ENCODE results near the gene PAGE2B. TPM values are rescaled to one million over a fixed set of nuclear protein-coding genes. Genes with fewer than 3 reads are reported as not detected.
"Not testable (repeated sequence)": the region's sequence is repeated elsewhere in the genome, so short reads cannot be mapped to it uniquely, and the experiment has no call there.

The PAGE2B gene
- total RNA-seq, 1 donor from 2014 or later, result not detected

- no peak overlapping the region for H3K9ac ChIP-seq
- H3K4me1 ChIP-seq, result no peaks in the 10 kb centered on the region
- no peaks in the 10 kb centered on the region for H3K27me3 ChIP-seq
- no peak overlapping the region for H3K27ac Mint-ChIP-seq
- no peak overlapping the region for H3K4me3 ChIP-seq
- H3K27me3 Mint-ChIP-seq (ENCODE audit: insufficient read depth, low read depth), result no peaks in the 10 kb centered on the region
- no peak overlapping the region for H3K4me3 Mint-ChIP-seq
- no peaks in the 10 kb centered on the region for H3F3A ChIP-seq (ENCODE audit: low read depth)
- no peaks in the 10 kb centered on the region for H3K9me3 ChIP-seq (ENCODE audit: low read depth)
- TF ChIP-seq EZH2phosphoT487 (IDR thresholded peaks at IDR 0.05), result no peak
- no peak for TF ChIP-seq CTCF (IDR thresholded peaks at IDR 0.05)
- no peak for TF ChIP-seq EZH2 (IDR thresholded peaks at IDR 0.05)
- H3K4me2 ChIP-seq, result no peak overlapping the region
- H3K36me3 Mint-ChIP-seq, result no peaks in the 10 kb centered on the region
- H3K36me3 ChIP-seq, result no peaks in the 10 kb centered on the region
- no peak overlapping the region for H3K27ac ChIP-seq
- no peak overlapping the region for H2AFZ ChIP-seq (replicated peaks)
- DNase-seq (ENCODE audit: low spot score), result peak; percentile 13
- H3K79me2 ChIP-seq (ENCODE audit: low read depth), result no peaks in the 10 kb centered on the region
- no peaks in the 10 kb centered on the region for H4K20me1 ChIP-seq (ENCODE audit: low read depth)
- no peaks in the 10 kb centered on the region for H3K4me1 Mint-ChIP-seq
- no peaks in the 10 kb centered on the region for H3K9me3 Mint-ChIP-seq
Measured at GRCh38 chrX:55109306-55109705, 34.5 kb downstream of the PAGE2B start.

- no peaks in the 10 kb centered on the region for H3K4me1 ChIP-seq
- H3K27me3 Mint-ChIP-seq (ENCODE audit: insufficient read depth, low read depth), result no peaks in the 10 kb centered on the region
- H3K4me3 Mint-ChIP-seq, result no peak overlapping the region
- no peaks in the 10 kb centered on the region for H3K27me3 ChIP-seq
- no peak for TF ChIP-seq CTCF (IDR thresholded peaks at IDR 0.05)
- TF ChIP-seq EZH2phosphoT487 (IDR thresholded peaks at IDR 0.05), result no peak
- H4K20me1 ChIP-seq (ENCODE audit: low read depth), result no peaks in the 10 kb centered on the region
- no peaks in the 10 kb centered on the region for H3K36me3 ChIP-seq
- no peaks in the 10 kb centered on the region for H3K9me3 ChIP-seq (ENCODE audit: low read depth)
- no peak for DNase-seq (ENCODE audit: low spot score)
- no peak overlapping the region for H3K4me3 ChIP-seq
- no peak overlapping the region for H2AFZ ChIP-seq (replicated peaks)
- H3K4me1 Mint-ChIP-seq, result no peaks in the 10 kb centered on the region
- H3F3A ChIP-seq (ENCODE audit: low read depth), result no peaks in the 10 kb centered on the region
- no peaks in the 10 kb centered on the region for H3K36me3 Mint-ChIP-seq
- no peak overlapping the region for H3K27ac ChIP-seq
- no peak overlapping the region for H3K4me2 ChIP-seq
- no peaks in the 10 kb centered on the region for H3K79me2 ChIP-seq (ENCODE audit: low read depth)
- H3K9ac ChIP-seq, result no peak overlapping the region
- no peak overlapping the region for H3K27ac Mint-ChIP-seq
- no peaks in the 10 kb centered on the region for H3K9me3 Mint-ChIP-seq
Measured at GRCh38 chrX:55111578-55112254, 36.9 kb downstream of the PAGE2B start.

GRCh38 chrX:55116589-55116988 is 41.8 kb downstream of the PAGE2B start:
- peaks cover 13% of the 10 kb centered on the region for H3K4me1 Mint-ChIP-seq
- H3K4me2 ChIP-seq; H2AFZ ChIP-seq (replicated peaks); H3K9ac ChIP-seq; H3K79me2 ChIP-seq (ENCODE audit: low read depth); H3K27me3 Mint-ChIP-seq (ENCODE audit: insufficient read depth, low read depth); H3K27ac ChIP-seq; H3K36me3 Mint-ChIP-seq; H3K9me3 Mint-ChIP-seq; H3K9me3 ChIP-seq (ENCODE audit: low read depth); H3K27me3 ChIP-seq; H3K27ac Mint-ChIP-seq; DNase-seq (ENCODE audit: low spot score); H4K20me1 ChIP-seq (ENCODE audit: low read depth); H3K36me3 ChIP-seq; H3K4me3 ChIP-seq; H3K4me3 Mint-ChIP-seq: not testable (repeated sequence)
- Histone ChIP-seq H3F3A (ENCODE audit: low read depth) (peaks cover 16% of the 10 kb centered on the region), H3K4me1 (peaks cover 11% of the 10 kb centered on the region)

GRCh38 chrX:55118574-55118973 is 43.7 kb downstream of the PAGE2B start:
- TF ChIP-seq EZH2phosphoT487 (IDR thresholded peaks at IDR 0.05), result no peak
- TF ChIP-seq CTCF (IDR thresholded peaks at IDR 0.05), result no peak
- TF ChIP-seq EZH2 (IDR thresholded peaks at IDR 0.05), result no peak
- Histone ChIP-seq H3K79me2 (ENCODE audit: low read depth) (no peaks in the 10 kb centered on the region), H3K9me3 (ENCODE audit: low read depth) (no peaks in the 10 kb centered on the region), H3K4me1 (peaks cover 15% of the 10 kb centered on the region), H3K27me3 (no peaks in the 10 kb centered on the region), H3F3A (ENCODE audit: low read depth) (peaks cover 20% of the 10 kb centered on the region), H3K4me3 (no peak overlapping the region), H3K9ac (no peak overlapping the region), H3K4me2 (no peak overlapping the region), H3K27ac (no peak overlapping the region), H3K36me3 (no peaks in the 10 kb centered on the region), H4K20me1 (ENCODE audit: low read depth) (no peaks in the 10 kb centered on the region), H2AFZ (replicated peaks) (no peak overlapping the region)
- Mint-ChIP-seq H3K4me3 (no peak overlapping the region), H3K9me3 (peaks cover 2% of the 10 kb centered on the region), H3K27me3 (ENCODE audit: insufficient read depth, low read depth) (no peaks in the 10 kb centered on the region), H3K4me1 (peaks cover 13% of the 10 kb centered on the region), H3K36me3 (no peaks in the 10 kb centered on the region), H3K27ac (no peak overlapping the region)
- DNase-seq (ENCODE audit: low spot score), result no peak

All from neural progenitor cell (in vitro differentiated cells).